ENCODE results near the gene DCAF15.

The DCAF15 gene

GRCh38 chr19:14006766-14007562, 54.7 kb downstream of the DCAF15 start:
- TF ChIP-seq CTCF (conservative IDR thresholded peaks at IDR 0.05; ENCODE audit: low read length) = no peak
- no peak for DNase-seq (ENCODE audit: low read depth)
- H3K4me3 ChIP-seq (ENCODE audit: low read length) = peak overlapping the region; percentile 81
